Measurements from ENCODE around the gene ZDHHC7.

- no peak for TF ChIP-seq CTCF (IDR thresholded peaks at IDR 0.05; ENCODE audit: low read depth, low read length)
- TF ChIP-seq EZH2phosphoT487 (IDR thresholded peaks at IDR 0.05; ENCODE audit: low read depth): no peak
These were observed 36.3 kb downstream of the ZDHHC7 start for GRCh38 chr16:84975066-84975465.
